Fibroblast of lung (primary cell): ENCODE measurements around the gene CHN2. TPM values are rescaled to one million over a fixed set of nuclear protein-coding genes. Genes with fewer than 3 reads are reported as not detected.

Experiments used
- DNase-seq, 2 donors: peaks; one replicate each; pipeline versions ENCODE4 v3.0.0 to v3.0.0-alpha.2; 2010; ENCODE audit warnings: low read depth in 2 of 2
- H2AFZ ChIP-seq: 2 replicates; pipeline ENCODE4 v1.5.1; 2012; ENCODE audit warnings: low read length, control low read depth, inconsistent platforms
- H3K27ac ChIP-seq: 2 replicates; pipeline ENCODE4 v1.5.1; 2011; ENCODE audit warnings: low read length, control low read depth; ENCODE audit not compliant: insufficient read depth
- H3K27me3 ChIP-seq: 2 replicates; pipeline ENCODE4 v1.5.1; 2011; ENCODE audit warnings: mild to moderate bottlenecking, low read length; ENCODE audit not compliant: control insufficient read depth, insufficient read depth
- H3K36me3 ChIP-seq: 2 replicates; pipeline ENCODE4 v1.5.1; 2011; ENCODE audit warnings: low read length; ENCODE audit not compliant: control insufficient read depth, insufficient read depth
- H3K4me1 ChIP-seq: 2 replicates; pipeline ENCODE4 v1.5.1; 2011; ENCODE audit warnings: low read length; ENCODE audit not compliant: control insufficient read depth, insufficient read depth; ENCODE audit errors: extremely low read depth
- H3K4me2 ChIP-seq: 2 replicates; pipeline ENCODE4 v1.5.1; 2011; ENCODE audit warnings: low read length, control low read depth; ENCODE audit not compliant: insufficient read depth; ENCODE audit errors: extremely low read depth
- H3K4me3 ChIP-seq, 4 experiments: fragments of 200-600 bp in 1 of 4; sonication (generic) in 1 of 4; replicated peaks in 1 of 4; 2 replicates each; pipeline ENCODE4 v1.5.1; 2011 to 2016; ENCODE audit warnings: low read length in 4 of 4, low read depth in 3 of 4, mild to moderate bottlenecking in 3 of 4, control low read depth in 2 of 4, inconsistent platforms in 1 of 4, mixed read lengths in 1 of 4; ENCODE audit not compliant: insufficient read depth in 1 of 4; ENCODE audit errors: control extremely low read depth in 1 of 4
- H3K79me2 ChIP-seq: 2 replicates; pipeline ENCODE4 v1.5.1; 2012; ENCODE audit warnings: mild to moderate bottlenecking, low read length, inconsistent platforms; ENCODE audit not compliant: control insufficient read depth, insufficient read depth
- H3K9ac ChIP-seq: 2 replicates; pipeline ENCODE4 v1.5.1; 2011; ENCODE audit warnings: mild to moderate bottlenecking, low read length, control low read depth; ENCODE audit not compliant: insufficient read depth
- H3K9me3 ChIP-seq: 2 replicates; pipeline ENCODE4 v1.5.1; 2012; ENCODE audit warnings: low read depth, low read length; ENCODE audit not compliant: control insufficient read depth, insufficient read depth
- H4K20me1 ChIP-seq: 2 replicates; pipeline ENCODE4 v1.5.1; 2011; ENCODE audit warnings: low read length; ENCODE audit not compliant: control insufficient read depth, insufficient read depth; ENCODE audit errors: extremely low read depth
- EZH2 ChIP-seq: IDR thresholded peaks from 2 replicates; pipeline ENCODE4 v1.5.1; 2012; ENCODE audit warnings: low read length, control low read depth, mild to moderate bottlenecking; ENCODE audit errors: missing control alignments
- polyA plus RNA-seq, 2 donors: library from polyadenylated mRNA; depleted of rRNA in 1 of 2; stranded (reverse) in 1 of 2; unstranded in 1 of 2; fragments of >200 nt; gene quantifications; 2 replicates each; pipeline ENCODE4 v1.2.1, GENCODE V29; 2011 to 2012; ENCODE audit warnings: missing spikeins in 1 of 2
- total RNA-seq: library from RNA; depleted of rRNA; stranded (reverse); fragments of >200 nt; gene quantifications from 2 replicates; pipeline ENCODE4 v1.2.1, GENCODE V29; 2014
- TF ChIP-seq, protein P1 (sequence below), 2 donors: IDR thresholded peaks in 1 of 2; conservative IDR thresholded peaks in 1 of 2; 1 replicate in 1 of 2; 2 replicates in 1 of 2; pipeline ENCODE4 v1.5.1; 2011 to 2012; ENCODE audit warnings: low read length in 2 of 2, control low read depth in 1 of 2, inconsistent platforms in 1 of 2, low read depth in 1 of 2, mild to moderate bottlenecking in 1 of 2

Gene CHN2
- total and polyA plus RNA-seq, 2 donors (not counting 1 experiment from before 2014, with no cell fraction given) = 0.33 to 0.53 TPM

DNA sequence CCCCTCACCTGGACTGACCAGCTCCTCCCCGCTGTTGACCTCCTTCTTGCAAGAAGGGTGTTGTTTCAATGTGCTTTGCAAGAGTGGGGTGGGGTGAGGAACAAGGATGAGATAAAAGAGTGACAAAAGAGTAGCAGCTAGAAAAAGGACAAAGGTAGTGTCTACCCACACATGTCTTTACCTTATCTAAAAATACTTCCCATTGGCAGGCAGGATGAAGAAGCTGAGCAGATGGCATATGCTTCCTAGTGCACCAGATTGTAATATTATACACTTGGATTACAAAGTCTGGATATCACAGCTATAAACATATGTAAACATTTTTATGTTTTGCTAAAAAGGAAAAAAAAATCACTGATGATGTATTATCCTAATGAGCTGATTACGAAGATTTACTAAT is 34.5 kb downstream of the CHN2 start:
- H3K9ac ChIP-seq = no peak overlapping the region
- no peaks in the 10 kb centered on the region for H3K79me2 ChIP-seq
- no peak overlapping the region for H3K27ac ChIP-seq
- no peak overlapping the region for H3K4me2 ChIP-seq
- no peaks in the 10 kb centered on the region for H3K4me1 ChIP-seq
- H2AFZ ChIP-seq = no peak overlapping the region
- H3K27me3 ChIP-seq = no peaks in the 10 kb centered on the region
- TF ChIP-seq EZH2 = no peak
- TF ChIP-seq, protein P1, sequence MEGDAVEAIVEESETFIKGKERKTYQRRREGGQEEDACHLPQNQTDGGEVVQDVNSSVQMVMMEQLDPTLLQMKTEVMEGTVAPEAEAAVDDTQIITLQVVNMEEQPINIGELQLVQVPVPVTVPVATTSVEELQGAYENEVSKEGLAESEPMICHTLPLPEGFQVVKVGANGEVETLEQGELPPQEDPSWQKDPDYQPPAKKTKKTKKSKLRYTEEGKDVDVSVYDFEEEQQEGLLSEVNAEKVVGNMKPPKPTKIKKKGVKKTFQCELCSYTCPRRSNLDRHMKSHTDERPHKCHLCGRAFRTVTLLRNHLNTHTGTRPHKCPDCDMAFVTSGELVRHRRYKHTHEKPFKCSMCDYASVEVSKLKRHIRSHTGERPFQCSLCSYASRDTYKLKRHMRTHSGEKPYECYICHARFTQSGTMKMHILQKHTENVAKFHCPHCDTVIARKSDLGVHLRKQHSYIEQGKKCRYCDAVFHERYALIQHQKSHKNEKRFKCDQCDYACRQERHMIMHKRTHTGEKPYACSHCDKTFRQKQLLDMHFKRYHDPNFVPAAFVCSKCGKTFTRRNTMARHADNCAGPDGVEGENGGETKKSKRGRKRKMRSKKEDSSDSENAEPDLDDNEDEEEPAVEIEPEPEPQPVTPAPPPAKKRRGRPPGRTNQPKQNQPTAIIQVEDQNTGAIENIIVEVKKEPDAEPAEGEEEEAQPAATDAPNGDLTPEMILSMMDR (conservative IDR thresholded peaks at IDR 0.05 in 1 of 2, IDR thresholded peaks at IDR 0.05 in 1 of 2; ENCODE audit: low read depth in 1 of 2, low read length in 2 of 2) = no peak
- H3K36me3 ChIP-seq = no peaks in the 10 kb centered on the region
- no peaks in the 10 kb centered on the region for H4K20me1 ChIP-seq
- H3K4me3 ChIP-seq = no peak overlapping the region
- DNase-seq = no peak
- H3K9me3 ChIP-seq = no peaks in the 10 kb centered on the region

DNA sequence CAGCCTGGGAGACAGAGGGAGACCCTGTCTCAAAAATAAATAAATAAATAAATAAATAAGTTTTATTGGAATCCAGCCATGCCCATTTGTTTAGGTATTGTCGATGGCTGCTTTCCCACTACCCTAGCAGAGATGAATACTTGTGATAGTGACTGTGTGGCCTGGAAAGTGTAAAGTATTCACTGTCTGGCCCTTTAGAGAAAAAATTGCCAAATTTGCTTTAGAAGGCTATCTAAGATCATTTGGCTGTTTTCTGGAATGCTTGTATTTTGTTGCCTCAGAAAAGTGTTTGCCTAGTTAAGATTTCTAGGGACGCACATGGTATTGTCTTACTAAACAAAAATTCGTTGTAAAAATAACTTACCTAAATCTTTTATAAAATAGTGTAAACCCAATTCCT is 35.4 kb downstream of the CHN2 start:
- no peak for DNase-seq
- H3K4me3 ChIP-seq = no peak overlapping the region
- no peaks in the 10 kb centered on the region for H4K20me1 ChIP-seq
- H3K79me2 ChIP-seq = no peaks in the 10 kb centered on the region
- no peak overlapping the region for H3K27ac ChIP-seq
- H3K4me1 ChIP-seq = no peaks in the 10 kb centered on the region
- no peaks in the 10 kb centered on the region for H3K9me3 ChIP-seq
- H3K9ac ChIP-seq = no peak overlapping the region
- H2AFZ ChIP-seq = no peak overlapping the region
- TF ChIP-seq, protein P1 (conservative IDR thresholded peaks at IDR 0.05 in 1 of 2, IDR thresholded peaks at IDR 0.05 in 1 of 2; ENCODE audit: low read depth in 1 of 2, low read length in 2 of 2) = no peak
- no peak for TF ChIP-seq EZH2
- H3K36me3 ChIP-seq = no peaks in the 10 kb centered on the region
- H3K4me2 ChIP-seq = no peak overlapping the region
- H3K27me3 ChIP-seq = no peaks in the 10 kb centered on the region

DNA sequence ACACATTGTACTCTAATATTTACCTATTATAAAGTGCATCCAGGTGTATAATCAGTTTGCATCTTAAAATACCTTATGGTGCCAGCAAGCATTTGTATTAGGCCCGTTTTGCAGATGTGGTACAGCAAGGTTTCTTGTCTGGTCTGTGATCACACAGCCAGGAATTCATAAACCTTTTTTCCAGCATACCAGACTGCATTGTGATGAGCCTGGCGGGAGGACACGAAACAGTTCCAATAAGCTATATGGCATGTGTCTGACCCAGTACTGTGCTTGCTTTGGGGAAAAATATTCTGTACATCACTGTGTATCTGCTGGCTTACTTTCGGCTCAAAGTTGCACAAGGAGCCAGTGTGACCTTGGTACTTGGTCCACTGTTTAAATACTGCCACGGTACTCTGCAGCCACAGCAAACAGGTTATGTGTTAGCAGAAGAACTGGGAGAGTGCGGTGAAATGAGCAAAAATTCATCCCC is 36.3 kb downstream of the CHN2 start:
- Histone ChIP-seq H3K27ac (no peak overlapping the region), H4K20me1 (no peaks in the 10 kb centered on the region), H3K4me1 (no peaks in the 10 kb centered on the region), H3K9ac (no peak overlapping the region), H3K36me3 (no peaks in the 10 kb centered on the region), H3K79me2 (no peaks in the 10 kb centered on the region), H3K4me2 (no peak overlapping the region), H2AFZ (no peak overlapping the region), H3K27me3 (no peaks in the 10 kb centered on the region), H3K4me3 (no peak overlapping the region), H3K9me3 (no peaks in the 10 kb centered on the region)
- DNase-seq = no peak
- TF ChIP-seq EZH2 = no peak
- TF ChIP-seq, protein P1 (conservative IDR thresholded peaks at IDR 0.05 in 1 of 2, IDR thresholded peaks at IDR 0.05 in 1 of 2; ENCODE audit: low read depth in 1 of 2, low read length in 2 of 2) = no peak
